B cell (primary cell): ENCODE data around the gene FAM168A. TPM values are rescaled to one million over a fixed set of nuclear protein-coding genes. Genes with fewer than 3 reads are reported as not detected.

Source experiments
- ATAC-seq: fragments of 200-7000 bp; cut with Tn5 transposase; one replicate; pipeline ENCODE4 v1.10.0; 2021; ENCODE audit warnings: low read depth, mild to moderate bottlenecking, moderate number of reproducible peaks, moderate library complexity
- CTCF ChIA-PET: fragments of 350-600 bp; sonication (Branson Sonifier 250); formaldehyde crosslinking; loops from one replicate; lab custom pipeline; 2021; ENCODE audit warnings: antibody characterized with exemption, inconsistent platforms; lab: Charles Lee
- POLR2A ChIA-PET: fragments of 350-600 bp; sonication (Branson Sonifier 250); formaldehyde crosslinking; loops from one replicate; lab custom pipeline; 2021; ENCODE audit warnings: antibody characterized with exemption; lab: Charles Lee
- DNase-seq: peaks from one replicate; pipeline ENCODE4 v3.0.0; 2013
- H2AFZ ChIP-seq: 2 replicates; pipeline ENCODE4 v1.6.1; 2012; ENCODE audit warnings: mild to moderate bottlenecking, low read depth, low read length; ENCODE audit not compliant: insufficient read depth, poor library complexity, severe bottlenecking
- H3K27ac ChIP-seq, 2 donors: 1 replicate in 1 of 2; 2 replicates in 1 of 2; pipeline ENCODE4 v1.5.1; 2012 to 2013; ENCODE audit warnings: low read length in 2 of 2, mild to moderate bottlenecking in 2 of 2, moderate library complexity in 1 of 2
- H3K27me3 ChIP-seq, 4 experiments: fragments of 200-600 bp in 1 of 4; sonication (generic) in 1 of 4; replicated peaks in 1 of 4; 1 replicate in 2 of 4; 2 replicates in 2 of 4; pipeline versions ENCODE4 v1.6.1 to v1.7.0; 2013 to 2016; ENCODE audit warnings: low read length in 3 of 4, mild to moderate bottlenecking in 2 of 4, mixed read lengths in 1 of 4, moderate library complexity in 1 of 4; ENCODE audit not compliant: insufficient read depth in 4 of 4, control insufficient read depth in 3 of 4; ENCODE audit errors: control extremely low read depth in 1 of 4
- H3K36me3 ChIP-seq, 2 experiments: replicated peaks in 1 of 2; 1 replicate in 1 of 2; 2 replicates in 1 of 2; pipeline versions ENCODE4 v1.6.1 to v1.7.1; 2013; ENCODE audit warnings: low read length in 1 of 2; ENCODE audit not compliant: insufficient read depth in 2 of 2, control insufficient read depth in 1 of 2; ENCODE audit errors: control extremely low read depth in 1 of 2, extremely low read depth in 1 of 2
- H3K4me1 ChIP-seq, 2 donors: fragments of 200-600 bp in 1 of 2; sonication (generic) in 1 of 2; 1 replicate in 1 of 2; 2 replicates in 1 of 2; pipeline versions ENCODE4 v1.5.1 to v1.6.1; 2013 to 2017; ENCODE audit warnings: low read length in 2 of 2; ENCODE audit not compliant: control insufficient read depth in 2 of 2, insufficient read depth in 2 of 2
- H3K4me2 ChIP-seq: replicated peaks from 2 replicates; pipeline ENCODE3; 2012; ENCODE audit warnings: mild to moderate bottlenecking, low read depth, low read length; ENCODE audit not compliant: poor library complexity, severe bottlenecking
- H3K4me3 ChIP-seq, 5 experiments: fragments of 200-600 bp in 1 of 5; sonication (generic) in 1 of 5; 1 replicate in 3 of 5; 2 replicates in 2 of 5; pipeline versions ENCODE4 v1.5.1 to v1.7.0; 2011 to 2016; ENCODE audit warnings: low read length in 4 of 5, mild to moderate bottlenecking in 4 of 5, low read depth in 2 of 5, control low read depth in 1 of 5, moderate library complexity in 1 of 5; ENCODE audit not compliant: insufficient read depth in 1 of 5; ENCODE audit errors: control extremely low read depth in 1 of 5, extremely low read depth in 1 of 5
- H3K79me2 ChIP-seq: fragments of 200-600 bp; sonication (generic); one replicate; pipeline ENCODE4 v1.6.0; 2016; ENCODE audit warnings: low read length; ENCODE audit not compliant: control insufficient read depth, insufficient read depth
- H3K9ac ChIP-seq: fragments of 200-600 bp; sonication (generic); 2 replicates; pipeline ENCODE4 v1.6.1; 2017; ENCODE audit warnings: mild to moderate bottlenecking, low read length, moderate library complexity
- H3K9me3 ChIP-seq, 3 donors: one replicate each; pipeline versions ENCODE4 v1.6.1 to v1.7.1; 2013; ENCODE audit warnings: low read length in 2 of 3; ENCODE audit not compliant: control insufficient read depth in 2 of 3, insufficient read depth in 1 of 3; ENCODE audit errors: control extremely low read depth in 1 of 3
- H4K20me1 ChIP-seq: 2 replicates; pipeline ENCODE4 v1.6.0; 2012; ENCODE audit warnings: mild to moderate bottlenecking, low read length; ENCODE audit not compliant: insufficient read depth, control insufficient read depth, poor library complexity, severe bottlenecking
- H3K27ac Mint-ChIP-seq: one replicate; pipeline ENCODE4 v1.8.0; 2021; ENCODE audit warnings: mixed read lengths
- H3K27me3 Mint-ChIP-seq: one replicate; pipeline ENCODE4 v1.8.0; 2021; ENCODE audit warnings: mixed read lengths
- H3K4me1 Mint-ChIP-seq: one replicate; pipeline ENCODE4 v1.8.0; 2021; ENCODE audit warnings: mixed read lengths
- H3K4me3 Mint-ChIP-seq: one replicate; pipeline ENCODE4 v1.8.0; 2021; ENCODE audit warnings: mixed read lengths
- H3K9me3 Mint-ChIP-seq: one replicate; pipeline ENCODE4 v1.8.0; 2022; ENCODE audit warnings: mixed read lengths; ENCODE audit not compliant: insufficient read depth
- CTCF ChIP-seq: fragments of 200-600 bp; IDR thresholded peaks from one replicate; pipeline ENCODE4 v1.8.0; 2022; ENCODE audit warnings: antibody characterized with exemption, mild to moderate bottlenecking
- EZH2 ChIP-seq: IDR thresholded peaks from 2 replicates; pipeline ENCODE4 v1.6.1; 2012; ENCODE audit warnings: borderline replicate concordance, low read depth, mild to moderate bottlenecking, moderate library complexity, low read length; ENCODE audit not compliant: insufficient read depth, poor library complexity, severe bottlenecking
- WGBS: methylation state at CpG from one replicate; pipeline ENCODE4 v1.1.5; 2013; ENCODE audit warnings: missing lambda C conversion rate; ENCODE audit not compliant: insufficient coverage; 5-methylcytosine and 5-hydroxymethylcytosine counted together
- intact Hi-C: fragments of 100-400 bp; cut with micrococcal nuclease; formaldehyde crosslinking; loops from one replicate; pipeline ENCODE4 v1.10.0; 2022
- polyA plus RNA-seq: library from polyadenylated mRNA; depleted of rRNA; stranded (reverse); fragments of >200 nt; gene quantifications from 2 replicates; pipeline ENCODE4 v1.2.3, GENCODE V29; 2012
- total RNA-seq, 2 donors: library from RNA; stranded (reverse); fragments of 120-200 nt in 1 of 2; gene quantifications; 1 replicate in 1 of 2; 2 replicates in 1 of 2; pipeline versions ENCODE4 v1.2.3 to v1.2.4, GENCODE V29; 2013 to 2022

Gene FAM168A
- total and polyA plus RNA-seq, 2 donors (not counting 1 experiment from before 2014, with no cell fraction given) = 11.0 to 26.8 TPM

DNA sequence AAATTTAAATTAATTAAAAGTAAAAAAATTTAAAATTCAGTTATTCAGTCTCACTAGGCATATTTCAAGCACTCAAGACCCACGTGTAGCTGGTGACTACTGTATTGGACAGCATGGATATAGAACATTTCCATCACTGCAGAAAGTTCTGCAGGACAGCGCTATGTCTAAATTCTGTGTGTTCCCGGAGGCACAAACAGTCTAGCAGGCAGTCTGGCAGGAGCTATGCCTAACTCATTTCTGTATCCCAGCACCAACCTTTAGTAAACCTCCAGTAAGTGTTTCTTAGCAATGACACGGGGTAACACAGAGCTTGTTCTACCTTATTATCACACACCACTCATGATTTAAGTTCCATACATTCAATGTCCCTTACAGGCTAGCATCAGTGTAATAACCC lies 48.5 kb downstream of the FAM168A start:
- H3K27ac Mint-ChIP-seq = no peak overlapping the region

More for the DNA sequence above, 48.5 kb downstream of the FAM168A start:
- Histone ChIP-seq H3K27ac (no peak overlapping the region), H3K4me2 (no peak overlapping the region), H3K9me3 (no peaks in the 10 kb centered on the region), H3K9ac (no peak overlapping the region), H3K79me2 (peaks cover 26% of the 10 kb centered on the region), H3K4me3 (no peak overlapping the region), H3K27me3 (no peaks in the 10 kb centered on the region), H3K4me1 (no peaks in the 10 kb centered on the region), H3K36me3 (peaks cover 2% of the 10 kb centered on the region in 2 experiments), H2AFZ (no peak overlapping the region), H4K20me1 (no peaks in the 10 kb centered on the region)
- intact Hi-C loops = no loop called here
- no peak for ATAC-seq
- Mint-ChIP-seq H3K27me3 (no peaks in the 10 kb centered on the region), H3K9me3 (no peaks in the 10 kb centered on the region), H3K4me3 (no peak overlapping the region), H3K4me1 (peaks cover 20% of the 10 kb centered on the region)
- ChIA-PET POLR2A (no interaction called here), CTCF (interaction anchor here (0.8 to 1.2 kb wide), 2 partner anchors 27 to 77 kb away, joined by 3 to 5 read pairs; no protein-coding TSS in a partner anchor)
- TF ChIP-seq EZH2 (no peak), CTCF (no peak)
- DNase-seq = no peak
- 95% methylated on average over 4 of the region's 4 CpGs for WGBS
